ENCODE results near the gene SCUBE3. TPM values are rescaled to one million over a fixed set of nuclear protein-coding genes. Genes with fewer than 3 reads are reported as not detected.

Gene SCUBE3
- total and polyA plus RNA-seq, 2 experiments from 2014 or later, result 24.0 to 31.5 TPM

DNA sequence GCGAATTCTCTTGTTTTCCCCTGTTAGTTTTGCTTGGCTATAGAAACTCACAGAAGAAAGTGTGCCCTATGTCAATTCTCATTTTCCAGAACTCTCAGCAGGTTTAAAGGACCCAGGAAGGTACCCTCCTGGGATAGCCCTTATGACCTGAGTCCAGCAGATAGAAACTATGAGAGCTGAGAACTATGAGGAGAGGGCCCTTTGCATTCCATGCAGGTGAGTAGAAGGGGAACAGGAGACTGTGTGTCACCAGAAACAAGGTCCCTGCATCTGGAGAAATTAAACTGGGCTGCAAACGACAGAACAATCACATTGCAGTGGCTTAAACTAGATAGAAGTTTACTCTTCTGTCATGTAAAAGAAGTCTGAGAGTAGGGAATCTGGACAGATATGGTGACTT lies 35.7 kb upstream of the SCUBE3 start:
- H3K79me2 ChIP-seq (ENCODE audit: insufficient read depth), result no peaks in the 10 kb centered on the region
- H3K9me3 ChIP-seq (ENCODE audit: low read depth), result no peaks in the 10 kb centered on the region
- no peaks in the 10 kb centered on the region for H3K27me3 ChIP-seq (replicated peaks; ENCODE audit: insufficient read depth)
- H3K36me3 ChIP-seq (ENCODE audit: low read depth), result no peaks in the 10 kb centered on the region
- no peaks in the 10 kb centered on the region for H3K9me2 ChIP-seq (ENCODE audit: insufficient read depth)
- H4K20me1 ChIP-seq (ENCODE audit: insufficient read depth), result no peaks in the 10 kb centered on the region
- 44 to 79% methylated on average over 2 of the region's 2 CpGs for whole genome bisulfite sequencing, 2 experiments (ENCODE audit: low coverage in 1 of 2, low lambda C conversion rate in 2 of 2, missing lambda C conversion rate in 2 of 2)
- H3K4me2 ChIP-seq (ENCODE audit: unreplicated experiment), result peak overlapping the region; percentile 0
- TF ChIP-seq EZH2phosphoT487 (IDR thresholded peaks at IDR 0.05; ENCODE audit: insufficient read depth, low read depth) (no peak), EZH2 (IDR thresholded peaks at IDR 0.05; ENCODE audit: insufficient read depth, poor library complexity, severe bottlenecking) (no peak)
- H3K4me1 ChIP-seq (ENCODE audit: insufficient read depth), result peaks cover 64% of the 10 kb centered on the region
- peaks cover 45% of the 10 kb centered on the region for H3F3A ChIP-seq (ENCODE audit: insufficient read depth)
- DNase-seq, result no peak
- H2AFZ ChIP-seq, result peak overlapping the region; percentile 64; the same call in 1 of the 2 replicates
- in situ Hi-C loops (cut with MboI), result no loop called here
- peak overlapping the region; percentile 70 for H3K27ac ChIP-seq
- peak overlapping the region; percentile 34; the same call in 1 of the 2 replicates for H3K9ac ChIP-seq
- no peak overlapping the region for H3K4me3 ChIP-seq

DNA sequence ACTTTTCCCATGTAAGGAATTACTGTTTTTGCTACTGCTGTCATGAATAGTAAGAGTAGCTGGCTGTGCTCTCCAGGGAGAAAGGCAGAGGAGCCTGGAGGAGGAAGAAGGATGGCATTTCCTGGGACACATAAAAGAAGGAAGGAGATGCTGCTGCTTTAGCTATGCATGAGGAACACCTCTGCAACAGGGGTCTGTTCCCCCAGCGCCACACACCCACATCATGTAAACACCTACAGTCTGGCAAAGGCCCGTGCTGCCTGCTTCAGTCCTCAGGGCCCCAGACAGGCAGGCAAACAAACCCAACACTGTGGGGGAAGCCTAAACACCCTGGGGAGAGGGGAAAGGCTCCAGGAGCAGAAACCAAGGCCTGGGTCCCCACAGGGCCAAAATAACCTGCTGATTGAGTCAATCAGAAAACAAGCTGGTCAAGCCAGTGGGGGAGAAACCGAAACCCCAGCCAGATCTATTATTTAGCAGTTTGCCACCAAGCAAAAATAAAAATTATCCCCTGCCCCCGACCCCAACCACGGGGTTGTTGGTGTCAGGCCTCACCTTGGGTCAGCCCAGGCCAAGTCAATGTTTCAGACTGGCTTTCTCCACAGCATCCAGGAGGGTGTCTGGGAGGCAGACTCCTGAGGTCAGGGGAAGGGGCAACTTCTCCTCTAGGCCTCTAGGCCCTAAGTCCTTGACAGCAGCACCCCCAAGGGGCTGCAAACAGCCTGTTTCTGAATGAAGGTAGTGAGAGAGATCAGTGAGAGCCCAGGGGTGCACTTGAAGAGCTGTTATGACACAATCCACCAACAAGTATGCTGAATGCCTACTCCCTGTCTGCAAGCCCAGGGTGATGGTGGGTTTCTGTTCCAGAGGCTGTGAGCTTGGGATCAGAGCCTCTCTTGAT lies 34.6 kb upstream of the SCUBE3 start:
- H3K9me3 ChIP-seq (ENCODE audit: low read depth), result no peaks in the 10 kb centered on the region
- H3K36me3 ChIP-seq (ENCODE audit: low read depth), result no peaks in the 10 kb centered on the region
- peaks cover 70% of the 10 kb centered on the region for H3K4me1 ChIP-seq (ENCODE audit: insufficient read depth)
- WGBS, 2 experiments (ENCODE audit: low coverage in 1 of 2, low lambda C conversion rate in 2 of 2, missing lambda C conversion rate in 2 of 2), result 83 to 91% methylated on average over 5 of the region's 5 CpGs
- H2AFZ ChIP-seq, result peak overlapping the region; percentile 64; the same call in 1 of the 2 replicates
- no peaks in the 10 kb centered on the region for H4K20me1 ChIP-seq (ENCODE audit: insufficient read depth)
- TF ChIP-seq EZH2 (IDR thresholded peaks at IDR 0.05; ENCODE audit: insufficient read depth, poor library complexity, severe bottlenecking) (no peak), EZH2phosphoT487 (IDR thresholded peaks at IDR 0.05; ENCODE audit: insufficient read depth, low read depth) (no peak)
- H3K79me2 ChIP-seq (ENCODE audit: insufficient read depth), result no peaks in the 10 kb centered on the region
- H3K27me3 ChIP-seq (replicated peaks; ENCODE audit: insufficient read depth), result no peaks in the 10 kb centered on the region
- H3K4me2 ChIP-seq (ENCODE audit: unreplicated experiment), result no peak overlapping the region
- H3K27ac ChIP-seq, result peak overlapping the region; percentile 70
- no peaks in the 10 kb centered on the region for H3K9me2 ChIP-seq (ENCODE audit: insufficient read depth)
- no peak overlapping the region for H3K4me3 ChIP-seq
- no peak overlapping the region for H3K9ac ChIP-seq
- in situ Hi-C loops (cut with MboI), result no loop called here
- H3F3A ChIP-seq (ENCODE audit: insufficient read depth), result peaks cover 54% of the 10 kb centered on the region
- no peak for DNase-seq

DNA sequence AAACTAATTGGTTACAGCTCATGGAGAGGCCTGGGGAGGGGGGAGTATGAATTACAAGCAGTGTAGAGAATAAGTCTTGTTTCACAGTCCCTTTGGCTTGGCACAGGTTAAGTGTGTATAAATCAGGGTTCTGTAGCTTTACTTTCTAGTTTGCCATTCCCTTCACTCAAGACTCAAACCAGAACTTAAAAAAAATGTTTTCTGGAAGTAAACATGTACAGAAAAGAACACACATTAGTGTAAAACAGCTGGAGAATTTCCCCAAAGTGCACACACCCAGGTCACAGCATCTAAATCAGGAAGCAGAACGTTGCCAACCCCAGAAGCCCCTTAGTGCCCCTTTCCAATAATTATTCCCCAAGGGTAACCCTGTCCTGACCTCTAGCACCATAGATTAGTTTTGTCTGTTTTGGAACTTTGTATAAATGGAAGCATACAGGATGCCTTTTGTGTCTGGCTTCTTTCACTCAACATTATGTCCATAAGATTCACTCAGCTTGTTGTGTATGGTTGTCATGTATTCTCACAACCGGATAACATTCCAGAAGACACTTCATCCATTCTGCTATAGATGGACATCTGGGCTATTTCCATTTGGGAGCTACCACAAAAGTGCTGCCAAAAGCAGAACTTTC lies 33.7 kb upstream of the SCUBE3 start:
- no peaks in the 10 kb centered on the region for H3K27me3 ChIP-seq (replicated peaks; ENCODE audit: insufficient read depth)
- TF ChIP-seq EZH2 (IDR thresholded peaks at IDR 0.05; ENCODE audit: insufficient read depth, poor library complexity, severe bottlenecking) (no peak), EZH2phosphoT487 (IDR thresholded peaks at IDR 0.05; ENCODE audit: insufficient read depth, low read depth) (no peak)
- DNase-seq, result no peak
- in situ Hi-C loops (cut with MboI), result no loop called here
- H3K4me1 ChIP-seq (ENCODE audit: insufficient read depth), result peaks cover 76% of the 10 kb centered on the region
- H3K4me3 ChIP-seq, result no peak overlapping the region
- H3K36me3 ChIP-seq (ENCODE audit: low read depth), result no peaks in the 10 kb centered on the region
- peaks cover 62% of the 10 kb centered on the region for H3F3A ChIP-seq (ENCODE audit: insufficient read depth)
- H3K4me2 ChIP-seq (ENCODE audit: unreplicated experiment), result no peak overlapping the region
- no peak overlapping the region for H3K9ac ChIP-seq
- H3K9me3 ChIP-seq (ENCODE audit: low read depth), result no peaks in the 10 kb centered on the region
- H4K20me1 ChIP-seq (ENCODE audit: insufficient read depth), result no peaks in the 10 kb centered on the region
- H3K79me2 ChIP-seq (ENCODE audit: insufficient read depth), result no peaks in the 10 kb centered on the region
- H2AFZ ChIP-seq, result peak overlapping the region; percentile 64; the same call in 1 of the 2 replicates
- peak overlapping the region; percentile 11; the same call in 1 of the 2 replicates for H3K27ac ChIP-seq
- WGBS, 2 experiments (ENCODE audit: low coverage in 1 of 2, low lambda C conversion rate in 2 of 2, missing lambda C conversion rate in 2 of 2), result 59 to 61% methylated on average over 2 of the region's 2 CpGs
- H3K9me2 ChIP-seq (ENCODE audit: insufficient read depth), result no peaks in the 10 kb centered on the region

DNA sequence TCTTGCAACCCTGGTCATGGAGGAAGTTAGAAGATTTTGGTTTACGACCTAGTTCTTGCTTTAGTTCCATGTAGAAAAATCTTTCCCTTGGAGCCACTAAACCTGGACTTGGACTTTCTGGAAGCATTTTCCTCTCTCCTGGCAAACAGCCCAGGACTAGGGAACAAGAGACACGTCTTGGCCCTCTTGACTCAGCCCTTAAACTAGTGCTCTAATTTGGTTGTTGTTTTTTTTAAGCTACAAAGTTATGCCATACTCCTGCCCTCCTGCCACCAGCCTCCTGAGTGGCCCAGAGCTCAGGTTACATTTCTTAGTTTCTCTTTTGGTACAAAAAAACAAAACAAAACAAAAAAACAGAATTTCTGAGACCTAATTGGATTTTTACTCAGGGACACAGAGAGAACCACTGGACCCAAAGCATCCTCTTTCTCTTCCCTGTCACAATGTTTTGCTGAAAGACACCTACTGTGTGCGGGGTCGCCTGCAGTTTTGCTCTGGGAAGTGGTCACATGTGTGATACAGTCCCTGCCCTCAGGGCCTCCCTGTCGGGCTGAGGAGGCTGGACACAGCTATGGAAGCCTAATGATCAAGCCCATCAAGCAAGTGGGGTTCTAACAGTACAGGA lies 32.3 kb upstream of the SCUBE3 start:
- 42 to 47% methylated on average over 5 of the region's 5 CpGs for WGBS, 2 experiments (ENCODE audit: low coverage in 1 of 2, low lambda C conversion rate in 2 of 2, missing lambda C conversion rate in 2 of 2)
- Histone ChIP-seq H3K36me3 (ENCODE audit: low read depth) (no peaks in the 10 kb centered on the region), H3K9me2 (ENCODE audit: insufficient read depth) (no peaks in the 10 kb centered on the region), H4K20me1 (ENCODE audit: insufficient read depth) (no peaks in the 10 kb centered on the region), H3F3A (ENCODE audit: insufficient read depth) (peaks cover 70% of the 10 kb centered on the region), H3K27ac (peak overlapping the region; percentile 90), H3K4me1 (ENCODE audit: insufficient read depth) (peaks cover 81% of the 10 kb centered on the region), H3K9me3 (ENCODE audit: low read depth) (no peaks in the 10 kb centered on the region), H3K4me3 (peak overlapping the region; percentile 25), H3K79me2 (ENCODE audit: insufficient read depth) (no peaks in the 10 kb centered on the region), H3K27me3 (replicated peaks; ENCODE audit: insufficient read depth) (no peaks in the 10 kb centered on the region), H3K9ac (peak overlapping the region; percentile 65), H2AFZ (peak overlapping the region; percentile 15), H3K4me2 (ENCODE audit: unreplicated experiment) (peak overlapping the region; percentile 60)
- no peak for TF ChIP-seq EZH2phosphoT487 (IDR thresholded peaks at IDR 0.05; ENCODE audit: insufficient read depth, low read depth)
- TF ChIP-seq EZH2 (IDR thresholded peaks at IDR 0.05; ENCODE audit: insufficient read depth, poor library complexity, severe bottlenecking), result no peak
- in situ Hi-C loops (cut with MboI), result no loop called here
- peak; percentile 81 for DNase-seq

Data from GM23248 (cell line).